ENCODE data around the gene ZNF396. TPM values are rescaled to one million over a fixed set of nuclear protein-coding genes. Genes with fewer than 3 reads are reported as not detected.

The ZNF396 gene
- total RNA-seq, 1 donor from 2014 or later: 0.98 TPM

- no peak for DNase-seq (ENCODE audit: extremely low spot score in 2 of 2)
- no peaks in the 10 kb centered on the region for H3K27me3 ChIP-seq
- intact Hi-C loops (cut with DNase I): no loop called here
- no peaks in the 10 kb centered on the region for H3K36me3 ChIP-seq
- no peak overlapping the region for H3K4me3 ChIP-seq
- no peaks in the 10 kb centered on the region for H3K4me1 ChIP-seq
- TF ChIP-seq POLR2AphosphoS5 (IDR thresholded peaks at IDR 0.05; ENCODE audit: insufficient read depth in 1 of 2, low read depth in 1 of 2) (no peak), CTCF (IDR thresholded peaks at IDR 0.05) (no peak), POLR2A (IDR thresholded peaks at IDR 0.05) (no peak)
- no peaks in the 10 kb centered on the region for H3K9me3 ChIP-seq
- H3K27ac ChIP-seq: no peak overlapping the region
Observed at GRCh38 chr18:35393716-35394115, 16.6 kb upstream of the ZNF396 start.

- no peaks in the 10 kb centered on the region for H3K4me1 ChIP-seq
- no peak overlapping the region for H3K27ac ChIP-seq
- H3K4me3 ChIP-seq: no peak overlapping the region
- intact Hi-C loops (cut with DNase I): no loop called here
- no peak for TF ChIP-seq POLR2A (IDR thresholded peaks at IDR 0.05)
- no peak for DNase-seq (ENCODE audit: extremely low spot score in 2 of 2)
- no peaks in the 10 kb centered on the region for H3K27me3 ChIP-seq
- no peaks in the 10 kb centered on the region for H3K9me3 ChIP-seq
- no peaks in the 10 kb centered on the region for H3K36me3 ChIP-seq
Observed at GRCh38 chr18:35392375-35392774, 15.2 kb upstream of the ZNF396 start.

DNA sequence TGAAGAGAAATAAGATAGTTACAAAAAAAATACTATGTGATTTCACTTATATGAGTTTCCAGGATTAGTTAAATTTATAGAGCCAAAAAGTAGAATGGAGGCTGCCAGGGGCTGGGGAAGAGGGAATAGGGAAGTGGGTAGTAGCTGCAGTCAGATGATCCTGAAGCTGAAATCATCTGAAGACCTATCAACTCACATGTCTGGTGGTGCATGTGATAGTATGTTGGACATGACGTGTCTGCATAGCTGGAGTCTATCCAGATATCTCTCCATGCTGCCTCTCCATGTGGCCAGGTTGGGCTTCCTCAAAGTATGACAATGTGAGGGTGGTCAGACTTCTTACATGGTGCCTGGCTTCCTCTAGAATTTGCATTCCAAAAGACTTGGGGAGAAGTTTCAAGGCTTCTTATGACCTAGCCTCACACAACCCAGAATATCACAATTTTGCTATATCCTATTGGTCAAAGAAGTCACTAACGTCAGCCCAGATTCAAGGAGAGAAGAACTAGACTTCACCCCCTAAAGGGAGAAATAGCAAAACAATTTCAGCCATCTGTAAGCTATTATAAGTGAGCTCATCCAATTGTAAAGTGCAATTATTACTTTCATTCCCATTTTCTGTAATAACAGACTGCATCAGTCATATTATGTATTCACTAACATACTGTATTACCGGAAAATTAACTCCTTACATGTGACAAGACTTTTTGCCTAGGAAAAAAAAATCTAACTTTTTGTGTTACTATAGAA, 14.0 kb upstream of the ZNF396 start:
- no peak overlapping the region for H3K27ac ChIP-seq
- TF ChIP-seq POLR2A (IDR thresholded peaks at IDR 0.05): no peak
- TF ChIP-seq CTCF (IDR thresholded peaks at IDR 0.05): no peak
- TF ChIP-seq POLR2AphosphoS5 (IDR thresholded peaks at IDR 0.05; ENCODE audit: insufficient read depth in 1 of 2, low read depth in 1 of 2): no peak
- H3K9me3 ChIP-seq: no peaks in the 10 kb centered on the region
- no peaks in the 10 kb centered on the region for H3K27me3 ChIP-seq
- intact Hi-C loops (cut with DNase I): no loop called here
- no peaks in the 10 kb centered on the region for H3K36me3 ChIP-seq
- H3K4me1 ChIP-seq: no peaks in the 10 kb centered on the region
- H3K4me3 ChIP-seq: no peak overlapping the region
- DNase-seq (ENCODE audit: extremely low spot score in 2 of 2): no peak

DNA sequence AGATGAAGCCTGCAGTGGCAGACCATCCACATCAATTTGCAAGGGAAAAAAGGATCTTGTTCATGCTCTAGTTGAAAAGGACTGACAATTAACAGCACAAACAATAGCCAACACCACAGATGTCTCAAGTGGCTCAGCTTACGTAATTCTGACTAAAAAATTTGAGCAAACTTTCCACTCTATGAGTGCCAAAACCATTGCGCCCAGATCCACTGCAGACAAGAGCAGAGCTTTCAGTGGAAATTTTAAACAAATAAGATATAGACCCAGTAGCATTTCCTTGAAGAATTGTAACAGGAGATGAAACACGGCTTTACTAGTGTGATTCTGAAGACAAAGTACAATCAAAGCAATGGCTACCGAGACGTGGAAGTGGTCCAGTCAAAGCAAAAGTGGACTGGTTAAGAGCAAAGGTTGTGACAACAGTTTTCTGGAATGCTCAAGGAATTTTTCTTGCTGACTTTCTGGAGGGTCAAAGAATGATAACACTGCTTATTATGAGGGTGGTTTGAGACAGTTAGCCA, 12.0 kb upstream of the ZNF396 start:
- no peaks in the 10 kb centered on the region for H3K36me3 ChIP-seq
- intact Hi-C loops (cut with DNase I): no loop called here
- no peaks in the 10 kb centered on the region for H3K4me1 ChIP-seq
- H3K4me3 ChIP-seq: no peak overlapping the region
- H3K27ac ChIP-seq: peak overlapping the region; percentile 66
- no peaks in the 10 kb centered on the region for H3K27me3 ChIP-seq
- TF ChIP-seq CTCF (IDR thresholded peaks at IDR 0.05): no peak
- TF ChIP-seq POLR2AphosphoS5 (IDR thresholded peaks at IDR 0.05; ENCODE audit: insufficient read depth in 1 of 2, low read depth in 1 of 2): no peak
- no peak for TF ChIP-seq POLR2A (IDR thresholded peaks at IDR 0.05)
- H3K9me3 ChIP-seq: no peaks in the 10 kb centered on the region
- no peak for DNase-seq (ENCODE audit: extremely low spot score in 2 of 2)

- no peaks in the 10 kb centered on the region for H3K27me3 ChIP-seq
- H3K4me1 ChIP-seq: no peaks in the 10 kb centered on the region
- no peak for DNase-seq (ENCODE audit: extremely low spot score in 2 of 2)
- H3K4me3 ChIP-seq: no peak overlapping the region
- H3K9me3 ChIP-seq: no peaks in the 10 kb centered on the region
- H3K36me3 ChIP-seq: no peaks in the 10 kb centered on the region
- H3K27ac ChIP-seq: no peak overlapping the region
- TF ChIP-seq POLR2AphosphoS5 (IDR thresholded peaks at IDR 0.05; ENCODE audit: insufficient read depth in 1 of 2, low read depth in 1 of 2) (no peak), CTCF (IDR thresholded peaks at IDR 0.05) (no peak), POLR2A (IDR thresholded peaks at IDR 0.05) (no peak)
- intact Hi-C loops (cut with DNase I): no loop called here
Observed at GRCh38 chr18:35387152-35387571, 10.0 kb upstream of the ZNF396 start.
